Neural cell (in vitro differentiated cells): ENCODE data around the gene CHPF2. TPM values are rescaled to one million over a fixed set of nuclear protein-coding genes. Genes with fewer than 3 reads are reported as not detected.

ENCODE experiments used
- H2AFZ ChIP-seq: fragments of 200-600, 300-800 bp; sonication (generic), shearing (Covaris generic); 2 replicates; pipeline ENCODE4 v1.6.0; 2014; ENCODE audit warnings: low read depth, mild to moderate bottlenecking, antibody characterized with exemption, low read length, moderate library complexity
- H3F3A ChIP-seq: fragments of 200-600 bp; shearing (Covaris generic); 2 replicates; pipeline ENCODE4 v1.6.1; 2016; ENCODE audit warnings: mild to moderate bottlenecking, moderate library complexity, mixed read lengths, antibody characterized with exemption, low read length; ENCODE audit not compliant: insufficient read depth, poor library complexity, severe bottlenecking
- H3K27ac ChIP-seq: fragments of 200-600, 300-800 bp; sonication (generic), shearing (Covaris generic); 2 replicates; pipeline ENCODE4 v1.5.1; 2014; ENCODE audit warnings: mild to moderate bottlenecking, low read length, moderate library complexity
- H3K27me3 ChIP-seq: fragments of 300-800, 200-600 bp; sonication (generic), shearing (Covaris generic); 2 replicates; pipeline ENCODE4 v1.6.0; 2014; ENCODE audit warnings: mild to moderate bottlenecking, low read depth, low read length, moderate library complexity; ENCODE audit not compliant: insufficient read depth
- H3K36me3 ChIP-seq: fragments of 300-800, 200-600 bp; sonication (generic), shearing (Covaris generic); 2 replicates; pipeline ENCODE4 v1.5.1; 2014; ENCODE audit warnings: mild to moderate bottlenecking, antibody characterized with exemption, low read length, moderate library complexity; ENCODE audit not compliant: insufficient read depth
- H3K4me2 ChIP-seq: fragments of 300-800, 200-600 bp; sonication (generic), shearing (Covaris generic); 2 replicates; pipeline ENCODE4 v1.6.0; 2014; ENCODE audit warnings: mild to moderate bottlenecking, low read length
- H3K4me3 ChIP-seq: fragments of 300-800, 200-600 bp; sonication (generic), shearing (Covaris generic); 2 replicates; pipeline ENCODE4 v1.5.1; 2014; ENCODE audit warnings: mild to moderate bottlenecking, low read length, moderate library complexity
- H3K79me2 ChIP-seq: fragments of 200-600 bp; shearing (Covaris generic); replicated peaks from 2 replicates; pipeline ENCODE4 v1.6.0; 2014; ENCODE audit warnings: mild to moderate bottlenecking, low read length, moderate library complexity; ENCODE audit not compliant: insufficient read depth
- H3K9ac ChIP-seq: fragments of 300-800, 200-600 bp; sonication (generic), shearing (Covaris generic); 2 replicates; pipeline ENCODE4 v1.6.1; 2016; ENCODE audit warnings: mild to moderate bottlenecking, low read length, mixed read lengths
- H3K9me2 ChIP-seq: fragments of 200-600 bp; shearing (Covaris generic); 2 replicates; pipeline ENCODE4 v1.6.1; 2016; ENCODE audit warnings: mild to moderate bottlenecking, low read length, mixed read lengths; ENCODE audit not compliant: insufficient read depth
- H3K9me3 ChIP-seq: fragments of 200-600, 300-800 bp; sonication (generic), shearing (Covaris generic); 2 replicates; pipeline ENCODE4 v1.6.1; 2016; ENCODE audit warnings: mild to moderate bottlenecking, mixed run types, low read length, moderate library complexity, mixed read lengths
- H4K20me1 ChIP-seq: fragments of 200-600 bp; shearing (Covaris generic); 2 replicates; pipeline ENCODE4 v1.6.1; 2016; ENCODE audit warnings: mild to moderate bottlenecking, mixed run types; ENCODE audit not compliant: insufficient read depth
- CTCF ChIP-seq: fragments of 450-650 bp; IDR thresholded peaks from 2 replicates; pipeline ENCODE4 v1.5.1; 2014; ENCODE audit warnings: antibody characterized with exemption, mild to moderate bottlenecking, moderate library complexity; ENCODE audit not compliant: poor library complexity, severe bottlenecking
- EP300 ChIP-seq: fragments of 450-650 bp; conservative IDR thresholded peaks from 2 replicates; pipeline ENCODE4 v1.6.1; 2014; ENCODE audit warnings: antibody characterized with exemption, mild to moderate bottlenecking, moderate library complexity; ENCODE audit not compliant: poor library complexity, severe bottlenecking
- EZH2 ChIP-seq: fragments of 200-600, 300-800 bp; shearing (Covaris generic), sonication (generic); IDR thresholded peaks from 2 replicates; pipeline ENCODE4 v1.6.1; 2014; ENCODE audit warnings: antibody characterized with exemption, low read length, borderline replicate concordance, mild to moderate bottlenecking; ENCODE audit not compliant: insufficient read depth, poor library complexity, severe bottlenecking
- MXI1 ChIP-seq: fragments of 450-650 bp; conservative IDR thresholded peaks from 2 replicates; pipeline ENCODE4 v1.6.1; 2014; ENCODE audit warnings: antibody characterized with exemption, mild to moderate bottlenecking; ENCODE audit not compliant: poor library complexity, severe bottlenecking
- POLR2AphosphoS5 ChIP-seq: IDR thresholded peaks from 2 replicates; pipeline ENCODE4 v1.6.1; 2012
- RAD21 ChIP-seq: fragments of 450-650 bp; conservative IDR thresholded peaks from 2 replicates; pipeline ENCODE4 v1.6.1; 2014; ENCODE audit warnings: antibody characterized with exemption, mild to moderate bottlenecking, moderate library complexity
- REST ChIP-seq: IDR thresholded peaks from 2 replicates; pipeline ENCODE4 v1.6.1; 2012; ENCODE audit warnings: borderline replicate concordance
- SMC3 ChIP-seq: fragments of 450-650 bp; conservative IDR thresholded peaks from 2 replicates; pipeline ENCODE4 v1.6.1; 2014; ENCODE audit warnings: antibody characterized with exemption, mild to moderate bottlenecking, moderate library complexity; ENCODE audit not compliant: poor library complexity
- TAF1 ChIP-seq: IDR thresholded peaks from 2 replicates; pipeline ENCODE4 v1.6.1; 2012; ENCODE audit warnings: low read depth
- polyA plus RNA-seq: library from polyadenylated mRNA; depleted of rRNA; stranded (reverse); fragments of >200 nt; gene quantifications from 2 replicates; pipeline ENCODE4 v1.2.3, GENCODE V29; 2014

The CHPF2 gene
- polyA plus RNA-seq, 1 donor from 2014 or later: 22.5 TPM

- Histone ChIP-seq H3F3A (no peaks in the 10 kb centered on the region), H3K27me3 (no peaks in the 10 kb centered on the region), H3K9me3 (no peaks in the 10 kb centered on the region), H3K4me2 (no peak overlapping the region), H4K20me1 (no peaks in the 10 kb centered on the region), H3K4me3 (no peak overlapping the region), H3K9me2 (no peaks in the 10 kb centered on the region), H2AFZ (no peak overlapping the region), H3K9ac (no peak overlapping the region), H3K27ac (no peak overlapping the region), H3K79me2 (no peaks in the 10 kb centered on the region), H3K36me3 (no peaks in the 10 kb centered on the region)
- no peak for TF ChIP-seq SMC3
- TF ChIP-seq EZH2: no peak
- no peak for TF ChIP-seq TAF1
- TF ChIP-seq CTCF: no peak
- no peak for TF ChIP-seq MXI1
- TF ChIP-seq EP300: no peak
- no peak for TF ChIP-seq POLR2AphosphoS5
- no peak for TF ChIP-seq RAD21
- TF ChIP-seq REST: no peak
Observed at GRCh38 chr7:151193203-151193978, 38.9 kb upstream of the CHPF2 start.

GRCh38 chr7:151194188-151194587 lies 38.1 kb upstream of the CHPF2 start:
- Histone ChIP-seq H3K9me3 (no peaks in the 10 kb centered on the region), H3K36me3 (no peaks in the 10 kb centered on the region), H2AFZ (no peak overlapping the region), H3K4me3 (no peak overlapping the region), H4K20me1 (no peaks in the 10 kb centered on the region), H3K27me3 (no peaks in the 10 kb centered on the region), H3K4me2 (no peak overlapping the region), H3F3A (no peaks in the 10 kb centered on the region), H3K9ac (no peak overlapping the region), H3K79me2 (no peaks in the 10 kb centered on the region), H3K9me2 (no peaks in the 10 kb centered on the region), H3K27ac (no peak overlapping the region)
- TF ChIP-seq REST: no peak
- TF ChIP-seq MXI1: no peak
- TF ChIP-seq CTCF: no peak
- TF ChIP-seq TAF1: no peak
- TF ChIP-seq SMC3: no peak
- TF ChIP-seq RAD21: no peak
- TF ChIP-seq POLR2AphosphoS5: no peak
- no peak for TF ChIP-seq EP300
- TF ChIP-seq EZH2: no peak
